Fibroblast of the conjunctiva (primary cell): ENCODE data around the gene LINGO1.

Experiments used
- DNase-seq: peaks from one replicate; pipeline ENCODE4 v3.0.0-alpha.2; 2010; ENCODE audit warnings: low read depth

The LINGO1 gene

DNA sequence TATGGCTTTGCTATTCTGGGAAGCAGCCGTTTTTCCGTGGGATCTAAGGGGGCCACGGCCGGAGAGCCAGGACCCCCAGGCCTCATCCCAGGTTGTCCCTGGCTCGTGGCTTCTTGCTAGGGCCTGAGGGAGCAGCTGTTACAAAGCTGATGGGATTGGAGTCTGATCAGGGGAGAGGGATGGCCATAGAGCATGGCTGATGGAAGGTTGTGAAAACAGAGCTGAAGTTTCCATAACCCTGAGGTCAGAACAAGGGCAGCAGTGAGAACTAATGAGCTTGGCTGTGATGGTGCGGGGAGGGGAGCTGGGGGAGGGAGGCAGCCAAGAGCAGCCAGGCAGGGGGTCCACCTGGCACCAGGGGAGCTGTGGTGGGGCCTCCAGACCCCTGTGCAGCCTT, 63.0 kb downstream of the LINGO1 start:
- DNase-seq = no peak

DNA sequence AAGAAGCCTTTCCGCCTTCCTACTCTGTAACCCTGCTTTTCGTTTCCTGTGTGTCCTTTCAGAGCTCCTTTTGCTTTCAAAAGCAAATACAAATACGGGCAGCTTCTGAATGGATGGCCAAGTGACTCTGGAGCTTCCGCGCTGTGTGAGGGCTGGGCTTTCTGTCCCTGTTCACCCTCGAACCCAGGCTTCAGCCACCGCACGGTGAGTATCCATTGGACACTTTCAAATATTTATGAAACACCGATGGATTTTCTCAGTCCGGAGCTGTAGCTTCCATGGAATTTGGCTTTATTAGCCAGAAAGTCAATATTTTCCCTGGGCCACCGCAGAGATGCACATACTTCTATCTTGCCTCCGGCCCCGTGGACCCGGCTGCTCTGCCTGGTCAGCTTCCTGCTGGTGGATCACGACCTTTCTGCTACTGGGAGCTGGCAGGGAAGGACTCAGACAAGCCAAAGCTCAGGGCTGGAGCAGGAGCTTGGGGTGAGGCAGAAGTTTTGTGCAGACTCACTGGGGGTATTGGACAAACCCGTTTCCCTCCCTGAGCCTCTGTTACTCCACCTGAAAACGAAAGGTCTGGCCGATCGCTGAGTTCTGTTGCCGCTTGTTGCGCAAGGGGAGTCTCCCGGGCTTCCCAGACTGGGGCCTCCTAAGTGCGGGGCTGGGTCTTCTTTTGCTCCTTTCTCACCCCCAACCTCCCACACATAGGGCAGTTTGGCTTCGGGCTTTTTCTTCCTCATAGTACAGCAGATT, 63.6 kb downstream of the LINGO1 start:
- no peak for DNase-seq

DNA sequence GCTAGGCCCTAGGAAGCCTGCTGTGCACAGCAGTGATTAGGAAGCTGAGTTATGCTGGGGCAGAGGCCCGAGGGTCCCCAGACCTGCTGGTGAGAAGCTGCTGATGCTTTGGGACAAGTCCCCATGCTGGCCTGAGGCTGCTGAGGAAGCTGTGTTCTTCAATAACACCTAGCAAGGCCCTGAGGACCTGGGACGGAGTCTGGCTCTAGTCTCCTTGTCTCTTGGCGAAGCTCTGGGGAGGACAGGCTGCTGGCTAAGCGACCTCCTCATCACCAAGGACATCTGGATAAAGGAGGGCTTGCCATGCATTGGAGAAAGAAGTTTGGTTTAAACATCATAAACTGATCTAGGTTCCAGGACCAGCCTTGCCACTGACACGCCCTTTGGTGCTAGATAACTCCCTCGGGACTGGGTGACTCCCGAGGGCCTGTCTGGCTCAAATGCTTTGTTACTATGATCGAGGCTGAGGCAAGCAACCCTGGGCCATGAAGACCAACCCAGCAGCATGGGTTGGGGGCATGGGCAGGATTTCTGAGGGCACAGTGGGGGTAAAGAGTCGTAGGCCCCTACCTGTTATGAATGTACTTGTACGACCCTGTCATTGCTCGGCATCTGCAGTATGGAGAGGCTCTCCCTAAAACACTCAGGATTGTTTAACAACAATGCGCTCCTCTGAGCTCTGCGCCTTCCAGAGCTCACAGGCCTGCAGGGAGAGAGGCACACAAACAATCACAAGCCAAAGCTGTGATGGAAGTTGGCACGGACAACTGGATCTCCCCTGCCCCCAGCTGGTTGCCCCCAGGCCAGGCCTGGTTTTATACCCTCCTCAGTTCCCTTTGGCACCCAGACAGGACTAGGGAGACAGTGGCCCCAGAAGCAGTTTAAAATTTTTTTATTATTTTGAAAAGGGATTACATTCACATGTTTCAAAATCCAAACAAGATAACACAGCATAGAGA, 64.4 kb downstream of the LINGO1 start:
- DNase-seq = no peak

DNA sequence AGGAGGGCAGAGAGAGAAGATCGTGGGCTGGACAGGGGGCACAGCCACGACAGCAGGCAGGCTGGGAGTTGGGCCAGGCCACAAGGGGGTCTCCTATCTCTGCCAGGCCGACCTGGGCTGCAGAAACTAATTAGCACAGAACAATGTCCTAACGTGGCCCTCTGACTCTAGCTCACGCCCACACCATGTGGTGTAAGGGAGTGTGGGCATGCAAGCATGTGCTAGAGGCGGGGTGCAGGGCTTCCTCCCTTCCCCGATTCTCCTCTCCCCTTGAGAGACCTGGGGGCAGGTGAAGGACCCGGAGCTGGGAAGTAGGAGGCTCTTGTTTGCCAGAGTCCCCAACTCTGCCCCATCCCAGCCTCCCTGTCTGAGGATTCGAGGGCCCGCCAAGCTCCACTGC, 65.5 kb downstream of the LINGO1 start:
- DNase-seq = no peak

DNA sequence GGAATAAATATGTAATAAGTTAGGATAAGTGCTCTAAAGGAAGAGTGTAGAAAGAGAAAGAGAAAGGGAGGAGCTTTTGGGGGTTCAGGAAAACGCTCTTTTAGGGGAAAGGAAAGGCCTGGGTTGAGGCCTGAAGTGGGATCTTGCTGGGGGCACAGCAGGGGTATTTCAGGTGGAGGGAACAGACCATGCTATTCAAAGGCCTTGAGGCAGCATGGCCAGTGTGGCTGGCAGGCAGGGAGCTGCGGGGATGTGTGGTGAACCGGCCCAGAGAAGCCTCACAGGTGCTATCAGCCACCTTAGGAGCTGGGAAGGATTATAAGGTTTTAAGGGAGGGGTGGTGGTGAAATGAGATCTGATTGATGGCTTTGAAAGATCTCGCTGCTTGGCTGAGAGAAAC, 66.6 kb downstream of the LINGO1 start:
- DNase-seq = no peak

DNA sequence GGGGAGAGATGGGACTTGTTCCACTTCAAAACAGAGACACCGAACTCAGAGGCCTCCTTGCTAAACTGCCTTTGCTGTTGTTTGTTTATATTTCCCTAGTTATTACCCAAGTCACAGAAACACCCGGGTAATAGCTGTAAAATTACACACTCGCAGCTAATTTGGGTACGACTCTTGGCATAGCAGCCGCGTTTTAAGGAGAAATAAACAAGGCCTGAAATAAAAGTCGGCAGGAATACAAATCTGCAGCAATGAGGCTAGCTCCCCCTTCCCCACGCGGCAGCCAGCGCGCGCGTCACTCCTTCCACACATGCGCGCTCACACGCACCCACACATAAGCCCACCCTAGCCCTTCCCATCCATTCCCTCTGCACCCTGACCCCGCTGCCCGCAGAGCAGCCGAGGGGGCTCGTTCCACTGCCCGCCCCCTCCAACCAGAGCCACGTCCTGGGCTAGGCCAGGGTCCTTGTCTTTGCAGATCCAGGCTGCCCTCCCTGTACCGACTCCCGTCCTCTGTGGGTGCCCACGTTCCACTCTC, 67.3 kb downstream of the LINGO1 start:
- DNase-seq = no peak

DNA sequence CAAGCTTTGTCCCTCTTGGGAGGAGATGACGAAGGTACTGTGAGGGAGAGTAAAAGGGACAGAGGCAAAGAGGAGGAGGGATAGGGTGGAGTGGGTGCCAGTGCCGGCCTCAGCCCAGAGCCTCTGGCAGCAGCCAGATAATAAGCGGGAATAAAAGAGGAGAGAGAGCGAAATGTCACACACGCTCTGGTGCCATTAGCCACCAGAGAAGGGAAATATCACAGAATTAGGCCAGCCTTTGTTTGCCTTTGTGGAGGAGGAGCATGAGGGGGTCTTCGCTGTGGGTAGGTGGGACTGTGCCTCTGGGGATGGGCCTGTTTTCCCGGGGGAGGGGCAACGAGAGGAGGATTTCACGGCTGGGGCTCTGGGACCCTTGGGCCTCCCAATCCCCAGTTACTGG, 67.8 kb downstream of the LINGO1 start:
- DNase-seq = no peak

DNA sequence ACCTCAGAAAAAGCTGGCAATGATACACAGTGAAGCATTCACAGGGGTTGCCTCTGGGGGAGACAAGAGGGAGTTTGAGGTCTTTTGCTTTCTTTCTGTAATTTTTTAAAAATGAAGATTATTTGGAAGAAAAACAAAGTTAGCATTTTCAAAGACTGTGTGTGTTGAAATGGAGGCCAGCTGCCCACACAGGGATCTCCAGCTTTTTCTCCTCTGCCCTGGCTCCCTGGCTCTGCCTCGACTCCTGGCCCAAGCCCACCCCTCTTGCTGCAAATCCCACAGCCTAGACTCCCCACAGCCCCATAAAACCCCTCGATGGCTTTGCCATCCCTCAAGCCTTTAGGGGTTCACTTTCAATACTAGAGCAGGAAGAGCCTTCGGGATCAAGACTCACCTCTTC, 68.4 kb downstream of the LINGO1 start:
- DNase-seq = no peak

DNA sequence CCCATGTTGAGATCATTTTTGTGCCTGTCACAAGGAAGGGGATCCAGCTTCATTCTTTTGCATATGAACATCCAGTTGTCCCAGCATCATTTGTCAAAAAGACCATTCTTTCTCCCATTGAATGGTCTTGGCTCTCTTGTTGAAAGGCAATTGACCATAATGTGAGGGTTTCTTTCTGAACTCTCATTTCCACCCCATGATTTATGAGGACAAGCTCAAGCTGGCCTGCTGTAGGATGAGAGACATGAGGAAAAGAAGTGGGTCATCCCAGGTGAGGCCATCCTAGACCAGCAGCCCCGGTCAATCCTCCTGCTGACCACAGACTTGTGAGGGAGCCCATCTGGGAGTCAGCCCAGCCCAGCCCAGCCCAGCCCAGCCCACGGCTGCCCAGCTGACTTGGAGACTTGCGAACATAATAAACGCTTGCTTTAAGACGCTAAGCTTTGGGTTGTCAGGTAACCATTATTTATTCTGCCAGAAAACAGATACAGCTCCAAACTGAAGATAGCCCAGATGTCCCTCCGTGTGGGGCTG, 69.0 kb downstream of the LINGO1 start:
- DNase-seq = no peak
